AG04450 (cell line): ENCODE data around the gene ADAMTS4. TPM values are rescaled to one million over a fixed set of nuclear protein-coding genes. Genes with fewer than 3 reads are reported as not detected.

Experiments
- CTCF ChIA-PET: fragments of 300-600, 350-600 bp; formaldehyde crosslinking; extraction: SDS; loops from one replicate; lab custom pipeline; 2022; ENCODE audit warnings: antibody characterized with exemption, inconsistent platforms; lab: Charles Lee
- POLR2A ChIA-PET: fragments of 350-600 bp; formaldehyde crosslinking; extraction: SDS; loops from one replicate; lab custom pipeline; 2021; ENCODE audit warnings: antibody characterized with exemption, inconsistent platforms; lab: Yijun Ruan, JAX
- DNase-seq: peaks from one replicate; pipeline ENCODE4 v3.0.0-alpha.2; 2011; ENCODE audit warnings: low read depth, low spot score
- H3K27ac ChIP-seq: one replicate; pipeline ENCODE4 v1.5.1; 2012; ENCODE audit warnings: low read depth, low read length, control low read depth
- H3K27me3 ChIP-seq: one replicate; pipeline ENCODE4 v1.6.0; 2012; ENCODE audit warnings: low read length; ENCODE audit not compliant: control insufficient read depth, insufficient read depth
- H3K4me3 ChIP-seq: 2 replicates; pipeline ENCODE4 v1.5.1; 2011; ENCODE audit warnings: mild to moderate bottlenecking, low read depth, low read length, control low read depth
- H3K9me3 ChIP-seq: 2 replicates; pipeline ENCODE4 v1.5.1; 2012; ENCODE audit warnings: low read length; ENCODE audit not compliant: control insufficient read depth, insufficient read depth
- CTCF ChIP-seq: IDR thresholded peaks from 2 replicates; pipeline ENCODE4 v1.5.1; 2011; ENCODE audit warnings: low read depth, low read length, control low read depth, inconsistent platforms
- polyA plus RNA-seq: library from polyadenylated mRNA; depleted of rRNA; stranded (reverse); fragments of >200 nt; gene quantifications from 2 replicates; pipeline ENCODE4 v1.2.3, GENCODE V29; 2011

The ADAMTS4 gene
- polyA plus RNA-seq, 1 experiment, result 0.52 TPM

DNA sequence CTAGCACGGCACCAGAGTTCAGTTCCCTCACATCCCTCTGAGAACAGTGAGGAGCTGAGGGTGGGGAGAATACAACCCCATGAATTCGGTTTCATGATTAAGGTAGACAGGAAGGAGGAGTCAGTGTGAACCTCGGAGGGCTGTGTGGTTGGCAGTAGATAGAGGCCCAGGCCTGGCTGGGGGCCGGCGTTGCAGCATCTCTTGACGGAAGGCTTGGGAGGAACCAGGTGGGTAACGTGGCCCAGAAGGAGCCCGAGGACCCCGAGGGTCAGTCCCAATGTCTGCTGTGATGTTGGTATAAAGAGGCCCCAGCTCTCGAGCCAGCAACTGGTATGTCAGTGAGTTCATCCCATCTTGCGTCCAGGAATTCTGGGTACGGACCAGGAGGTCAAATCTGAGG is 27.2 kb downstream of the ADAMTS4 start:
- TF ChIP-seq CTCF, result no peak
- Histone ChIP-seq H3K27me3 (no peaks in the 10 kb centered on the region), H3K9me3 (no peaks in the 10 kb centered on the region; the same call in 1 of the 2 replicates), H3K27ac (no peak overlapping the region), H3K4me3 (no peak overlapping the region)
- DNase-seq, result no peak
- ChIA-PET CTCF (interaction anchor here (1.1 to 2.8 kb wide), 3 partner anchors 10 to 210 kb away, joined by 4 to 7 read pairs (median 6); no protein-coding TSS in a partner anchor), POLR2A (no interaction called here)

DNA sequence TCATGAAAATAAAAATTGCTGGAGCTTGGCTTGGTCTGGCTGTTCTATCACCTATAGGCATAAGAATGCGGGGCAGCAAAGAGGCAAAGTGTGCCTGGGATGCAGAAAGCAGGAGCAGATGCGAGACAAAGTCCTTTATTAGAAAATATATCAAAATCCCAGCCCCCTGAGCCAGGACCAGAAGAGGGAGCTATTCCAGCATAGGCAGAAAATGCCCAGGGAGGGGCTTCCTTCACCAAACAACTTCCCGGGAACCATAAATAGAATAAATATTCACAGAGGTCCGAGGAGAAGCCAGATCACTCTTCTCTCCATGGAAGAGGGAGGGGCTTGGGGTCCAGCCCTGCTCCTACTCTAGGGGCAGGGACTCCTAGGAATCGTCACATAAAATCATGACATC is 27.7 kb downstream of the ADAMTS4 start:
- Histone ChIP-seq H3K9me3 (no peaks in the 10 kb centered on the region; the same call in 1 of the 2 replicates), H3K4me3 (no peak overlapping the region), H3K27me3 (no peaks in the 10 kb centered on the region), H3K27ac (no peak overlapping the region)
- POLR2A ChIA-PET, result no interaction called here
- peak; percentile 22; the same call in 1 of the 2 replicates for TF ChIP-seq CTCF
- CTCF ChIA-PET, result interaction anchor here (0.9 to 2.8 kb wide), 5 partner anchors 11 to 211 kb away, joined by 3 to 7 read pairs (median 5); no protein-coding TSS in a partner anchor
- DNase-seq, result no peak

DNA sequence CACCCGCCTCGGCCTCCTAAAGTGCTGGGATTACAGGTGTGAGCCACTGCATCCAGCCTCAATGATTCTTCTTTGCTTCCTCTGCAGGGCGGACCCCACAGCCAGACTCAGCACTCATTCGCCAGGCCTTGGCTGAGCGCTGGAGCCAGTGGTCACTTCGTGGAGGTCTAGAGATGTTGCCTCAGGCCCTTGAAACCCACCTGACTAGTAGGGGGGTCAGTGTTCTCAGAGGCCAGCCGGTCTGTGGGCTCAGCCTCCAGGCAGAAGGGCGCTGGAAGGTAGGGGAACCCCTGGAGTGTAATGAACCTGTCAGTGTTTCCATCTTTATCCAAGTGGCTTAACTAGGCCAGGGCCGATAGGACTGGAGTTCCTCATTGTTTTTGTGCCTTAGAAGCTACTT is 29.9 kb downstream of the ADAMTS4 start:
- POLR2A ChIA-PET, result no interaction called here
- Histone ChIP-seq H3K27me3 (no peaks in the 10 kb centered on the region), H3K4me3 (no peak overlapping the region), H3K9me3 (no peaks in the 10 kb centered on the region; the same call in 1 of the 2 replicates), H3K27ac (no peak overlapping the region)
- no peak for DNase-seq
- CTCF ChIA-PET, result no interaction called here
- no peak for TF ChIP-seq CTCF

DNA sequence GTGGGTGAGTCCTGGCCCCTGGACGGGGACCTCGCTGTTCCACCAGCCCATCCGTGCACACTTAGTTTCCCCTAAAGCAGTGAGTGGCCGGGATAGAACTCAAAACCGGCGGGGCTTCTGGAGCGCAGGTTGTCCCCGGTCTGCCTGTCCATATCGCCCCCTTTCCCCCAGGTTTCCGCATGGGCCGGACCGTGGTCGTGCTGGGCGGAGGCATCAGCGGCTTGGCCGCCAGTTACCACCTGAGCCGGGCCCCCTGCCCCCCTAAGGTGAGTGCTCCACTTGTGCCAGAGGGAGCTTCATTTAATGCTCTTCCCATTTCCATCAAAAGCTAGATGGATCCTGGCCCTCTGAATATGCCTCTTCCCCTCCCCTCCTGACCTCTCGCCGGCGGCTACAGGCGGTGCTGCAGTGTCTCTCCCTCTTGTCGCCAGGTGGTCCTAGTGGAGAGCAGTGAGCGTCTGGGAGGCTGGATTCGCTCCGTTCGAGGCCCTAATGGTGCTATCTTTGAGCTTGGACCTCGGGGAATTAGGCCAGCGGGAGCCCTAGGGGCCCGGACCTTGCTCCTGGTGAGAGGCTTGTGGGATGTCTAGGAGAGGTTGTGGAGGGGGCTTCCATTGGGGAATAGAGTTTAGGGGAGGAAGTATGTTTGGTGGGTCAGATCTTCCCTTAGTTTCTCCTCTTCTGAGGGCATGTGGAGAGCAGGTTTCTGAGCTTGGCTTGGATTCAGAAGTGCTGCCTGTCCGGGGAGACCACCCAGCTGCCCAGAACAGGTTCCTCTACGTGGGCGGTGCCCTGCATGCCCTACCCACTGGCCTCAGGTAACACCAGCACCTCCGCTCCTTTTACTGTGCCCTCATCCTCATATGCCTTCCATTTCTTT is 31.9 kb downstream of the ADAMTS4 start:
- no peak for TF ChIP-seq CTCF
- no peak for DNase-seq
- Histone ChIP-seq H3K9me3 (no peaks in the 10 kb centered on the region; the same call in 1 of the 2 replicates), H3K27ac (peak overlapping the region; percentile 93), H3K4me3 (peak overlapping the region; percentile 86), H3K27me3 (no peaks in the 10 kb centered on the region)
- ChIA-PET CTCF (interaction anchor here (1.0 to 2.6 kb wide), 12 partner anchors 12 to 215 kb away, joined by 3 to 24 read pairs (median 6); partner anchors contain the start of genes DEDD, KLHDC9, TOMM40L and UFC1), POLR2A (interaction anchor here (0.9 to 1.3 kb wide), 4 partner anchors 13 to 49 kb away, joined by 3 to 5 read pairs (median 4); partner anchors contain the start of genes DEDD, NIT1, PFDN2 and UFC1)
